Mucosa of descending colon (tissue), 3 donors: ENCODE measurements around the gene KRT13. TPM values are rescaled to one million over a fixed set of nuclear protein-coding genes. Genes with fewer than 3 reads are reported as not detected.

Experiments used
- ATAC-seq: fragments of 200-7000 bp; cut with Tn5 transposase; one replicate; pipeline ENCODE4 v1.9.1; 2020; ENCODE audit warnings: mild to moderate bottlenecking, moderate library complexity
- DNase-seq, 3 donors: peaks; one replicate each; pipeline ENCODE4 v3.0.0-alpha.2; 2020
- H3K36me3 ChIP-seq: fragments of 200-600 bp; one replicate; pipeline ENCODE4 v1.8.0; 2021; ENCODE audit warnings: low read depth, mild to moderate bottlenecking
- H3K4me1 ChIP-seq: fragments of 200-600 bp; one replicate; pipeline ENCODE4 v1.8.0; 2021; ENCODE audit warnings: low read depth, mild to moderate bottlenecking
- H3K4me3 ChIP-seq: fragments of 200-600 bp; one replicate; pipeline ENCODE4 v1.8.0; 2021; ENCODE audit warnings: mild to moderate bottlenecking
- H3K9me3 ChIP-seq: fragments of 200-600 bp; one replicate; pipeline ENCODE4 v1.8.0; 2021; ENCODE audit warnings: mild to moderate bottlenecking
- CTCF ChIP-seq: fragments of 200-600 bp; IDR thresholded peaks from one replicate; pipeline ENCODE4 v1.8.0; 2022; ENCODE audit warnings: antibody characterized with exemption, mild to moderate bottlenecking
- intact Hi-C, 2 donors: fragments of 100-400 bp; cut with DNase I in 1 of 2; cut with micrococcal nuclease in 1 of 2; formaldehyde crosslinking; loops; one replicate each; pipeline versions ENCODE4 v1.11.0 to v1.11.1; 2022; cut with DNase I, micrococcal nuclease
- total RNA-seq, 3 donors: library from RNA; stranded (reverse); fragmentation: NEBNext Ultra II Directional in 2 of 3; extraction: Animal tissue kit (Norgen Biotek cat#: 25700) in 2 of 3; gene quantifications; one replicate each; pipeline versions ENCODE4 v1.2.1 to v1.2.4, GENCODE V29; 2021 to 2023
- donor health status: DM: no; HTN: no; CAD: no; lungs with moderate emphysema.
- donor health status: DM: no; HTN: no; CAD: no.
- donor health status: DM: no; HTN: yes; CAD: no.

KRT13 gene
- total RNA-seq, 3 donors from 2014 or later, result 3.7 TPM; not detected in 2

DNA sequence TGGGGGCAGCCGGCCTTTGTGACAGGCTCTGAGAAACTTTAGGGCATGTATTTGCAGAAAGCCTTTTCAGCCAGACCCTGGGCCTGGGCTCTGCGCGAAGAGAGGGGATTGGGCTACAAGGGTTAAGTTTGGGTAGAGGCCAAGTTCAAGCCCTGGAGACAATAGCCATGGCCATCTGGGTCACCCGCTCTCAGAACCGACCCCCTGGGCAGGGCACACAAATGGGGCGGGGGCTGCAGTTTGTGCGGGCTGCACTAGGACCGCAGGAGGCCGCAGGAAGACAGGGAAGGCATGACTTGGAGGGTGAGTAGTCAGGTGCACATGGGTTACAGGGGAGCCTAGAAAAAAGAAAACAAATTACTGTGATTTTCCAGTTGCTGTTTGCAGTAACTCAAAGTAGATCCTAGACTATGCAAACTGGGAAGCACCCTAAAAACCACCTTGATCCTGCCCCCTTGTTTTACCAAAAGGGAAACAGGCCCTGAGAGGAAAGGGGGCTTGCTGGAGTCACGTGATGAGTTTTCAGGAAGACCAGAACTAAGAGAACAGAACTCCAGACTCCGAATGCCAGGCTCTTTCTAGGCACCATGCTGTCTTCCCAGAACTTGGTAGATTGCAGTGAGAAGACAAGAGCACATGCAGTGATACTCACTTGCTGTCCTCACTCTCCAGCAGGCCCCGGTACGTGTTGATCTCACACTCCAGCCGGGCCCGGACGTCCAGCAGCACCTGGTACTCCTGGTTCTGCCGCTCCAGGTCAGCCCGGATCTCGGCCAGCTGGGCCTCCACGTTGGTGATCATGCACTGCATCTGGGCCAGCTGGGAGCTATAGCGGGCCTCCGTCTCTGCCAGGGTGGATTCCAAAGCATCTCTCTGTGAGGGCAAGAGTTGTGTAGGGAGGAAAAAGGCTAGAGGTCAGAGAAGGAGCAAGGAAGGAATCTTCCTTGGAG, 28.3 kb downstream of the KRT13 start:
- no peaks in the 10 kb centered on the region for H3K9me3 ChIP-seq
- H3K4me1 ChIP-seq, result no peaks in the 10 kb centered on the region
- no peak overlapping the region for H3K4me3 ChIP-seq
- no peak for TF ChIP-seq CTCF
- no peaks in the 10 kb centered on the region for H3K36me3 ChIP-seq
- intact Hi-C loops, result no loop called here
- DNase-seq (no peak), ATAC-seq (no peak)

- no peak for TF ChIP-seq CTCF
These were observed 30.0 kb downstream of the KRT13 start for GRCh38 chr17:41475421-41475820.

GRCh38 chr17:41474863-41475262, 30.5 kb downstream of the KRT13 start:
- intact Hi-C loops, result no loop called here
- TF ChIP-seq CTCF, result no peak
- H3K36me3 ChIP-seq, result no peaks in the 10 kb centered on the region
- DNase-seq (no peak), ATAC-seq (no peak)
- no peak overlapping the region for H3K4me3 ChIP-seq
- no peaks in the 10 kb centered on the region for H3K9me3 ChIP-seq
- no peaks in the 10 kb centered on the region for H3K4me1 ChIP-seq

More at GRCh38 chr17:41475421-41475820, 30.0 kb downstream of the KRT13 start:
- ATAC-seq (no peak), DNase-seq (no peak)
- intact Hi-C loops, result no loop called here
- H3K36me3 ChIP-seq, result no peaks in the 10 kb centered on the region
- H3K4me3 ChIP-seq, result no peak overlapping the region
- H3K4me1 ChIP-seq, result no peaks in the 10 kb centered on the region
- H3K9me3 ChIP-seq, result no peaks in the 10 kb centered on the region

DNA sequence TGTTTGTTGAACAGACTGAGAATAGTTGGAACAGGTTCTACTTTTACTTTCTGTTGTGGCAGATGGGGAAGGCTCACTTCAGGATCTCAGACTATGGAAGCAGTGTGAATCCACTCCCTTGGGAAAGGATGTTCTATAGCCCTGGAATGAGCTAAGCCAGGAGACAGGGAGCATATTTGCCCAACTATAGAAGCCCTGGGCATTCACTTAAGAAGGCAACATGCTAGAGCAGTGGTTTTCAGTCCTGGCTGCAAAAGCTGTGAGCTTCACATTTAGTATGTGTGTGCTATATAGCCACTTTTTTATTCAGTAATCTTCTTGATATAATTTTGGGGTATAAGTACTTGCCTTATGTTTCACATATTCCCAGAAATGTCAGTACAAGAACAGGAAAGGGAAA, 37.1 kb downstream of the KRT13 start:
- no peak for ATAC-seq
- H3K9me3 ChIP-seq, result no peaks in the 10 kb centered on the region
- H3K36me3 ChIP-seq, result no peaks in the 10 kb centered on the region
- no peak for TF ChIP-seq CTCF
- no peak for DNase-seq
- no peaks in the 10 kb centered on the region for H3K4me1 ChIP-seq
- no peak overlapping the region for H3K4me3 ChIP-seq
- intact Hi-C loops, result no loop called here

- H3K4me3 ChIP-seq, result no peak overlapping the region
- no peaks in the 10 kb centered on the region for H3K36me3 ChIP-seq
- intact Hi-C loops, result no loop called here
- no peaks in the 10 kb centered on the region for H3K4me1 ChIP-seq
- ATAC-seq, result no peak
- no peak for DNase-seq
- no peak for TF ChIP-seq CTCF
- H3K9me3 ChIP-seq, result no peaks in the 10 kb centered on the region
These were observed 37.9 kb downstream of the KRT13 start for GRCh38 chr17:41467561-41467960.
